Mesangial cell (primary cell): ENCODE measurements around the gene ZBTB18. TPM values are rescaled to one million over a fixed set of nuclear protein-coding genes. Genes with fewer than 3 reads are reported as not detected.

Experiments
- total RNA-seq: library from RNA; depleted of rRNA; stranded (reverse); fragments of >200 nt; gene quantifications from 2 replicates; pipeline ENCODE4 v1.2.3, GENCODE V29; 2015

The ZBTB18 gene
- total RNA-seq, result 7.3 and 8.6 TPM in 2 replicates

GRCh38 chr1:244050835-244051444 lies at the start of gene ZBTB18:
ZBTB18 (plus strand) TSS chr1:244051283; CDS start chr1:244051432, 149 bp downstream.

Other genes starting within 250 kb of the ZBTB18 start
- 14.3 TPM in 2 replicates for gene AKT3, start 201.0 kb upstream of the ZBTB18 start, total RNA-seq